ENCODE data around the gene MORC4.

MORC4 gene

DNA sequence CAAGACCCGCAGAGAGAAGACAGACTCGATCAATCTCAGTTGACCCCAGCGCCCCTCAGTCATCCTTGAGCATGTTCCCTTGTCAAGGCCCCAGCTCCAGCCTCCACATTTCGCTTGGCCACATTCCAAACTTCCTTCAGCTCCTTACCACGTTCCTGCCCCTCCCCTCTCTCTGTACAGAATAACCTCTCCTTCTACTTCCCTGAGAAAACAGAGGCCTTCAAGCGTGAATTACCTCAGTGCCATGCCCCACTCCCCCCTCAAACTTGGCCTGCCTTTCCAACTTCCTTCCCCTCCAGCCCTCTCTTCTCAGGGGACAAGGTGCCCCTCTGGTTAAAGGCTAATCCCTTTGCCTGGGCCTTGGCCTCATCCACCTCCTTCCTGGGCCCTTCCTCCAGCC, 93.7 kb downstream of the MORC4 start:
- Histone ChIP-seq H3K27me3 (ENCODE audit: insufficient read depth, poor library complexity, severe bottlenecking) (no peaks in the 10 kb centered on the region), H3K9me3 (ENCODE audit: severe bottlenecking) (no peaks in the 10 kb centered on the region), H3K36me3 (ENCODE audit: low read depth) (no peaks in the 10 kb centered on the region), H3K4me1 (ENCODE audit: insufficient read depth, poor library complexity, severe bottlenecking) (no peaks in the 10 kb centered on the region), H3K27ac (ENCODE audit: poor library complexity, severe bottlenecking) (no peak overlapping the region), H3K4me3 (ENCODE audit: severe bottlenecking) (no peak overlapping the region)
- ATAC-seq (ENCODE audit: low read depth) (no peak), DNase-seq (ENCODE audit: low spot score) (no peak)
- TF ChIP-seq, protein P1, sequence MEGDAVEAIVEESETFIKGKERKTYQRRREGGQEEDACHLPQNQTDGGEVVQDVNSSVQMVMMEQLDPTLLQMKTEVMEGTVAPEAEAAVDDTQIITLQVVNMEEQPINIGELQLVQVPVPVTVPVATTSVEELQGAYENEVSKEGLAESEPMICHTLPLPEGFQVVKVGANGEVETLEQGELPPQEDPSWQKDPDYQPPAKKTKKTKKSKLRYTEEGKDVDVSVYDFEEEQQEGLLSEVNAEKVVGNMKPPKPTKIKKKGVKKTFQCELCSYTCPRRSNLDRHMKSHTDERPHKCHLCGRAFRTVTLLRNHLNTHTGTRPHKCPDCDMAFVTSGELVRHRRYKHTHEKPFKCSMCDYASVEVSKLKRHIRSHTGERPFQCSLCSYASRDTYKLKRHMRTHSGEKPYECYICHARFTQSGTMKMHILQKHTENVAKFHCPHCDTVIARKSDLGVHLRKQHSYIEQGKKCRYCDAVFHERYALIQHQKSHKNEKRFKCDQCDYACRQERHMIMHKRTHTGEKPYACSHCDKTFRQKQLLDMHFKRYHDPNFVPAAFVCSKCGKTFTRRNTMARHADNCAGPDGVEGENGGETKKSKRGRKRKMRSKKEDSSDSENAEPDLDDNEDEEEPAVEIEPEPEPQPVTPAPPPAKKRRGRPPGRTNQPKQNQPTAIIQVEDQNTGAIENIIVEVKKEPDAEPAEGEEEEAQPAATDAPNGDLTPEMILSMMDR (IDR thresholded peaks at IDR 0.05; ENCODE audit: poor library complexity, severe bottlenecking): no peak

DNA sequence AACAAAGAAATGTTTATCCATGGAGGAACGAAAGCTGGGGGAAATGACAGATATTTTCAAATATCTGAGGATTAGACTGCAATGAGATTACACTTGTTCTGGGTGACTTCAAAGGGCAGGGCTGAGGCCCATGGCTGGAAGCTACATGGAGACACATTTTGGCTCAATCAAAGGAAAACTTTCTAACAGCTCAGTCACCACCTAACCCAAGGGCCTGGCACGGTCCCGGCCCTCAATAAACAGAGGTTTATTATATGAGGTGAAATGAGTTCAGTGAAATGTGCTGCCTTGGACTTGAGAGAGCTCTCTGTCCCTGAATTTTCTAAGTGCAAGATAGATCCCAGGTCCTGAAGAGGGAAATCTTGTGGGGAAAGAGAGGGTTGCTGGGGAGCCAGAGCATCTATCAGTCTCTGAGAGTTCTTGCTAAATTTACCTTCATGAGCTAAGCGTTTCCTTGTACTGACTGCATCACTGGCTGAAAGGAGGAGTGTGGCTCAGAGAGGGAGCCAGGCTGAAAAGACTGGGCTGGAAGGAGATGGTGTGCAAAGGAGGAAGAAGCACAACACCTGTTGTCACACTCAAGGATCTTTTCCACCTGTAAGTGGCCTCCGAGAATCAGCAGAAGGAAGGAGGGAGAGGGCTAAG, 94.8 kb downstream of the MORC4 start:
- no peak for ATAC-seq (ENCODE audit: low read depth)
- Histone ChIP-seq H3K4me1 (ENCODE audit: insufficient read depth, poor library complexity, severe bottlenecking) (no peaks in the 10 kb centered on the region), H3K9me3 (ENCODE audit: severe bottlenecking) (no peaks in the 10 kb centered on the region), H3K36me3 (ENCODE audit: low read depth) (no peaks in the 10 kb centered on the region), H3K27ac (ENCODE audit: poor library complexity, severe bottlenecking) (no peak overlapping the region), H3K4me3 (ENCODE audit: severe bottlenecking) (no peak overlapping the region), H3K27me3 (ENCODE audit: insufficient read depth, poor library complexity, severe bottlenecking) (no peaks in the 10 kb centered on the region)
- TF ChIP-seq, protein P1 (IDR thresholded peaks at IDR 0.05; ENCODE audit: poor library complexity, severe bottlenecking): no peak
- no peak for DNase-seq (ENCODE audit: low spot score)

DNA sequence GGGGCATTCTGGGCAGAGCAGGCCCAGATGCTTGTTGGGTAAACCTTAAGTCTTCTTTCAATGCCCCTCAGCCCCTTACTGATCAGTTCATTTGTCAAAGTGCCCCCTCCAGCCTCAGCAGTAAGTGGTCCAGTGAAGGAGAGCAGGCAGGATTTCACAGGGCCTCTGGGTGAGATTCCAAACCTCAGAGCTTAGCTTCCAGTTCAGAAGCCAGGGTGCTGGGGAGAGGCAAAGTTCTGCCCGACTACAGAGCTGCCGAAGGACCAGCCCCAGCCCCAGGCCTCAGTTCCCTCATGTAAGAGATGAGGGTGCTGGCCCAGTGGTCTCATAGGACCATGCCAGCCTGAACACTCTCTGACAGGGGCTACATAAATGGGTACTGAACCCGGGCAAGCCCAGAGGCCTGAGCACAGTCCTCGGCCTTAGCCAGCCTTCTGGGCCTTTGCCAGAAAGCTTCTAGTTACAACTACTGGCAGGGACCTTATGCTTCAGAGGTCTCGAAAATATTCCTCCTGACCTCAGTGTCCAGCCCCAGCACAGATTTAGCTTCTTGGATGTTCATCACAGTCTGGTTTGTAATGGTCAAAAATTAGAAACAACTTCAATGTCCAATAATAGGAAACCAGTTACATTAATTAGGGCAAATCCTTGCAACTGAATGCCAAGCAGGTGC, 96.0 kb downstream of the MORC4 start:
- Histone ChIP-seq H3K27ac (ENCODE audit: poor library complexity, severe bottlenecking) (no peak overlapping the region), H3K36me3 (ENCODE audit: low read depth) (no peaks in the 10 kb centered on the region), H3K27me3 (ENCODE audit: insufficient read depth, poor library complexity, severe bottlenecking) (no peaks in the 10 kb centered on the region), H3K4me1 (ENCODE audit: insufficient read depth, poor library complexity, severe bottlenecking) (no peaks in the 10 kb centered on the region), H3K4me3 (ENCODE audit: severe bottlenecking) (no peak overlapping the region), H3K9me3 (ENCODE audit: severe bottlenecking) (no peaks in the 10 kb centered on the region)
- no peak for ATAC-seq (ENCODE audit: low read depth)
- TF ChIP-seq, protein P1 (IDR thresholded peaks at IDR 0.05; ENCODE audit: poor library complexity, severe bottlenecking): no peak
- no peak for DNase-seq (ENCODE audit: low spot score)

DNA sequence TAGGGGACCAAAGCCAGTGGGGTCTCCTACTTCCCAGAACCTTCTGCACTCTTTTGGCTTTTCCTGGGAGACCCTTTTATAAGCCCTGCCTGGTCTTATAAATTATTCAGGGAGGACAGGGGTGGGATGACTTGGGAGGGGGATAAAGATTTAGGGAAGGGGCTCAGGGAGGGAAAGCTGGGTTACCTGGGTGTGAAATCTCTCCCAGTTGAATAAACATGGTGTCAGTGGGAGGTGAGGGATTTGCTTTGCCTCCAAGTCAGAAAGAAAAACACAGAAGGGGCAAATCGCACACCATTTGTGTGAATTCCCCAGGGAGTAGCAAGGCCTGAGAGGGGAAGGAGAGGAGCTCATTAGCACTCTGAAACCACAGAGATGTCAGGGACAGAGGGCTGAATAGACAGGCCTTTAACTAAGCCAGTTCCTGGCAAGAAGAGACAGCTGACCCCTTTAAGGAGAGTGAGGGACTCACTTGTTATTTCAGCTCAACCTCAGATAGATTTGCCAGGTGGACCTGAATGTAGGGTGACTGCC, 96.7 kb downstream of the MORC4 start, which contains the start of gene RIPPLY1:
Gene RIPPLY1 (minus strand): TSS at position 51 of the 534 bp plus-strand sequence. CDS start 54 bp downstream, outside the sequence.
- no peak for DNase-seq (ENCODE audit: low spot score)
- TF ChIP-seq, protein P1 (IDR thresholded peaks at IDR 0.05; ENCODE audit: poor library complexity, severe bottlenecking): no peak
- Histone ChIP-seq H3K27me3 (ENCODE audit: insufficient read depth, poor library complexity, severe bottlenecking) (no peaks in the 10 kb centered on the region), H3K36me3 (ENCODE audit: low read depth) (no peaks in the 10 kb centered on the region), H3K27ac (ENCODE audit: poor library complexity, severe bottlenecking) (no peak within 1 kb of the TSS), H3K4me3 (ENCODE audit: severe bottlenecking) (no peak within 1 kb of the TSS), H3K4me1 (ENCODE audit: insufficient read depth, poor library complexity, severe bottlenecking) (no peaks in the 10 kb centered on the region), H3K9me3 (ENCODE audit: severe bottlenecking) (no peaks in the 10 kb centered on the region)
- no peak for ATAC-seq (ENCODE audit: low read depth)

DNA sequence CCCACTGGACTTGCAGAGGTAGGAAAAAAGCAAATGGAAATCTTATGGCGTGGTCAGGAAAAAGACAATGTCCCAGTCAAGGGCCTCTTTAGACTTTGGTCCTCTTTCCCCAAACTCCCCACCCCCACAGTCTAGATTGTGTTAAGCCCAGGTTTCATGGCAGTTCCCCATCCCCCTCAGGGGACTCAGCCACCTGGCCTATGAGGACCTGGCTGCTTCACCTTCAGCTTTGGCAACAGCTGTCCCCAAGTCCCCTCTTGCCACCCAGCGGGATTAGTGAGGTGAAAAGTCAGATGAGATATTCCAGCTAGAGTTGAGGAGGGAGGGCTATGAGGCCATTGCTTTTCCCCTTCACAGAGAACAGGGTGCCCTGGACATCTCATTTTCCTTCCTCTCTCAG, 97.3 kb downstream of the MORC4 start:
- Histone ChIP-seq H3K4me3 (ENCODE audit: severe bottlenecking) (no peak overlapping the region), H3K27me3 (ENCODE audit: insufficient read depth, poor library complexity, severe bottlenecking) (no peaks in the 10 kb centered on the region), H3K27ac (ENCODE audit: poor library complexity, severe bottlenecking) (no peak overlapping the region), H3K9me3 (ENCODE audit: severe bottlenecking) (no peaks in the 10 kb centered on the region), H3K4me1 (ENCODE audit: insufficient read depth, poor library complexity, severe bottlenecking) (no peaks in the 10 kb centered on the region), H3K36me3 (ENCODE audit: low read depth) (no peaks in the 10 kb centered on the region)
- no peak for ATAC-seq (ENCODE audit: low read depth)
- no peak for DNase-seq (ENCODE audit: low spot score)
- TF ChIP-seq, protein P1 (IDR thresholded peaks at IDR 0.05; ENCODE audit: poor library complexity, severe bottlenecking): no peak

Measured in RWPE2 (cell line).